Testis (tissue), 3 donors: Measurements from ENCODE around the gene ANKRD12. TPM values are rescaled to one million over a fixed set of nuclear protein-coding genes. Genes with fewer than 3 reads are reported as not detected.

ENCODE experiments used
- DNase-seq: peaks from one replicate; pipeline ENCODE4 v3.0.0-alpha.2; 2019
- H3K27ac ChIP-seq, 2 donors: fragments of 200-600 bp; sonication (generic); one replicate each; pipeline ENCODE4 v1.5.1; 2019
- H3K27me3 ChIP-seq: fragments of 200-600 bp; sonication (generic); one replicate; pipeline ENCODE4 v1.5.1; 2019
- H3K36me3 ChIP-seq: fragments of 200-600 bp; sonication (generic); one replicate; pipeline ENCODE4 v1.5.1; 2017; ENCODE audit warnings: low read depth; ENCODE audit errors: missing control alignments
- H3K4me1 ChIP-seq: fragments of 200-600 bp; sonication (generic); one replicate; pipeline ENCODE4 v1.5.1; 2019
- H3K4me3 ChIP-seq, 2 donors: fragments of 200-600 bp; sonication (generic); one replicate each; pipeline ENCODE4 v1.5.1; 2017 to 2019
- H3K9me3 ChIP-seq: fragments of 200-600 bp; sonication (generic); one replicate; pipeline ENCODE4 v1.5.1; 2017
- POLR2A ChIP-seq: fragments of 450-650 bp; IDR thresholded peaks from one replicate; pipeline ENCODE4 v1.6.1; 2017; ENCODE audit warnings: antibody characterized with exemption, mild to moderate bottlenecking, moderate library complexity
- WGBS, 2 donors: methylation state at CpG; one replicate each; pipeline ENCODE4 v1.1.5; 2018; 5-methylcytosine and 5-hydroxymethylcytosine counted together
- intact Hi-C: fragments of 100-400 bp; cut with DNase I; formaldehyde crosslinking; loops from one replicate; pipeline ENCODE4 v1.15.1; 2023; ENCODE audit warnings: low total_unique reads
- polyA plus RNA-seq: library from polyadenylated mRNA; stranded (reverse); fragments of 350-450 nt; fragmentation: Illumina TruSeq; extraction: RNeasy Lipid Tissue Mini Kit (QIAGEN cat#74804); gene quantifications from one replicate; pipeline ENCODE4 v1.2.3, GENCODE V29; 2014; ENCODE audit warnings: low read depth, low replicate concordance; ENCODE audit not compliant: insufficient read depth
- total RNA-seq, 2 donors: library from RNA; depleted of rRNA; stranded (reverse); fragments of >200 nt; gene quantifications; one replicate each; pipeline ENCODE4 v1.2.3, GENCODE V29; 2016
- TF ChIP-seq, protein P1 (sequence below), 3 experiments: fragments of 450-650 bp in 2 of 3; fragments of 200-600 bp in 1 of 3; sonication (generic) in 1 of 3; IDR thresholded peaks; one replicate each; pipeline ENCODE4 v1.5.1; 2016 to 2019; ENCODE audit warnings: antibody characterized with exemption in 3 of 3, mild to moderate bottlenecking in 2 of 3, moderate library complexity in 1 of 3

Gene ANKRD12
- total and polyA plus RNA-seq, 3 donors from 2014 or later = 4.5 to 59.7 (median 58.5) TPM

DNA sequence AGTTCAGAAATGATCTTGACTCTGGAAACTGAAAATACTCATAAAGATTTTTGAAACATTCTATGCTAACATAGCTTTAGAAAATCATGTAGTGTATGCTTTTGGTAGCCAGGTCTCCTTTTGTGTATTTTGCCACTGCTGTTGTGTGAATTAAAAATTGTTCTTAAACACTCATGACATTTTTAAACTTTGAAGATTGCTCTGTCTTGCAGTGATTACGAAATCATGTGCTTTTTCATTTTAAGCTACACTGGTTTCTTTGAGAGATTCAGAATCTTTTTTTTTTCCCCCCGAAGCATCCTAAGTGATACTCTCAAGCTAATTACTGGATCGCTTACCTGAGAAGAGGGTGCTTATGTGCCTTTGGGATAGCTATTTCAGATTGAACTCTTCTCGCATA, 60.0 kb downstream of the ANKRD12 start:
- TF ChIP-seq, protein P1, sequence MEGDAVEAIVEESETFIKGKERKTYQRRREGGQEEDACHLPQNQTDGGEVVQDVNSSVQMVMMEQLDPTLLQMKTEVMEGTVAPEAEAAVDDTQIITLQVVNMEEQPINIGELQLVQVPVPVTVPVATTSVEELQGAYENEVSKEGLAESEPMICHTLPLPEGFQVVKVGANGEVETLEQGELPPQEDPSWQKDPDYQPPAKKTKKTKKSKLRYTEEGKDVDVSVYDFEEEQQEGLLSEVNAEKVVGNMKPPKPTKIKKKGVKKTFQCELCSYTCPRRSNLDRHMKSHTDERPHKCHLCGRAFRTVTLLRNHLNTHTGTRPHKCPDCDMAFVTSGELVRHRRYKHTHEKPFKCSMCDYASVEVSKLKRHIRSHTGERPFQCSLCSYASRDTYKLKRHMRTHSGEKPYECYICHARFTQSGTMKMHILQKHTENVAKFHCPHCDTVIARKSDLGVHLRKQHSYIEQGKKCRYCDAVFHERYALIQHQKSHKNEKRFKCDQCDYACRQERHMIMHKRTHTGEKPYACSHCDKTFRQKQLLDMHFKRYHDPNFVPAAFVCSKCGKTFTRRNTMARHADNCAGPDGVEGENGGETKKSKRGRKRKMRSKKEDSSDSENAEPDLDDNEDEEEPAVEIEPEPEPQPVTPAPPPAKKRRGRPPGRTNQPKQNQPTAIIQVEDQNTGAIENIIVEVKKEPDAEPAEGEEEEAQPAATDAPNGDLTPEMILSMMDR (IDR thresholded peaks at IDR 0.05) = no peak
- TF ChIP-seq POLR2A = no peak
- no peak for DNase-seq

DNA sequence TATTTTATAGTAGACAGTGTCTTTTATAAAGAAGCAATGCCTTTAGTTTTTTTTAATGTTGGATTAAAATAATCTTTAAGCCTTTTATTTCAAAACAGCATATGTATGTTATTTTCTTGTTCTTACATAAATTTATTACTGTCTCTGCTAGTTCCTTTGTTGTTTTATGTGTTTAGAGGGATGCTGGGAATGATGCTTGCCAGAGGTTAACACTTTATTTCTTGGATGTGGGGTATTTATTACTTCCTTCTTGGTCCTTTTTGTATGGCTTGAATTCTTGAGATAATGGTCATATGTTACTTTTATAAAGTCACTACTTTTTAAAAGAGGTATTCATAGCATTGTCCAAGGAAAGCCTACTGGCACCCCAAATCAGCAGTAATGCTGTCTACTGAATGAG, 63.1 kb downstream of the ANKRD12 start:
- no peak for DNase-seq
- no peak overlapping the region for H3K4me3 ChIP-seq
- H3K4me1 ChIP-seq = peaks cover 5% of the 10 kb centered on the region
- H3K9me3 ChIP-seq = no peaks in the 10 kb centered on the region
- no peaks in the 10 kb centered on the region for H3K27me3 ChIP-seq
- intact Hi-C loops = no loop called here
- no peaks in the 10 kb centered on the region for H3K36me3 ChIP-seq
- no peak overlapping the region for H3K27ac ChIP-seq
- TF ChIP-seq, protein P1 (IDR thresholded peaks at IDR 0.05) = no peak
- TF ChIP-seq POLR2A = no peak

More for the DNA sequence above, 60.0 kb downstream of the ANKRD12 start:
- H3K4me1 ChIP-seq = peaks cover 5% of the 10 kb centered on the region
- H3K27me3 ChIP-seq = no peaks in the 10 kb centered on the region
- no peaks in the 10 kb centered on the region for H3K36me3 ChIP-seq
- no peak overlapping the region for H3K27ac ChIP-seq
- no peak overlapping the region for H3K4me3 ChIP-seq
- WGBS, 2 donors = 96 to 97% methylated on average over 4 of the region's 4 CpGs
- no peaks in the 10 kb centered on the region for H3K9me3 ChIP-seq
- intact Hi-C loops = no loop called here

DNA sequence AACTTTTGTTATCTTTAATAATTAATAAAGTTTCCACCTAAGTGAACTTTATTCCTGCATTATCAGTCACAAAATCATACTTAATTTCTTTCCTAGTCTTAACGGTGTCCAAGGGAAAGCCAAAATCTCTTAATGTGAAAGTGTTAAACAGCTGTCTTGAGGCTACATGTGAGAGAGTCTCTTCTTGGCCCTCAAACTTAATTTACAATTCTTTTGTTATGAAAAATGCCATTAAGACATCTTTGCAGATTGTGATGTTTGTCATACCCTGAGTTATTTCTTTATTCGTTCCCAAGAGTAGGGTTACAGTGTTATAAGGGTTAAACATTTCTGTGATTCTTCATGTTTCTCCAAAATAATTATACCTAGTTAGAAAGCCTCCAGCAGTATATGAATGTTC, 64.6 kb downstream of the ANKRD12 start:
- Histone ChIP-seq H3K4me3 (no peak overlapping the region), H3K4me1 (peaks cover 5% of the 10 kb centered on the region), H3K27ac (no peak overlapping the region), H3K27me3 (no peaks in the 10 kb centered on the region), H3K36me3 (no peaks in the 10 kb centered on the region), H3K9me3 (no peaks in the 10 kb centered on the region)
- 82 to 83% methylated on average over 2 of the region's 2 CpGs for WGBS, 2 donors
- intact Hi-C loops = no loop called here
- no peak for DNase-seq
- no peak for TF ChIP-seq POLR2A
- TF ChIP-seq, protein P1 (IDR thresholded peaks at IDR 0.05) = no peak

DNA sequence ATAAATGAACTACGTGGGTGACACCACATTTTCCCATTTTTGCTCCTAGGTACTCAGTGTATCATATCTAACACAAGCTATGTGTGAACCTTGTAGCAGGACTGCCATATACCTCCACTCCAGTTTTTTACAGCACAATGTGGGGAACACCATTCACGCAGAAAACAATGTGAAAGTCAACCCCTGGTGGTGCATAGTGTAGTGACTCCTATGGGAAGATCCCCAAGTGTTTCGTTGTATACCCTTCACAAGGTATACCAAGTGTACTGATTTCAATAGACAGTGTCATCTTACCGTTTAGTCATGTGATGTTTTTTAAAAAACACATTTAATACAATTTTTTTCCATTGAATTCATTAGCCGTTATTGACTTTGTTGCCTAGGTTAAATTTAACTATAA, 68.1 kb downstream of the ANKRD12 start:
- H3K4me1 ChIP-seq = peaks cover 5% of the 10 kb centered on the region
- WGBS, 2 donors = 91 to 94% methylated on average over 5 of the region's 5 CpGs
- H3K9me3 ChIP-seq = no peaks in the 10 kb centered on the region
- H3K4me3 ChIP-seq = no peak overlapping the region
- no peaks in the 10 kb centered on the region for H3K36me3 ChIP-seq
- DNase-seq = no peak
- intact Hi-C loops = no loop called here
- TF ChIP-seq, protein P1 (IDR thresholded peaks at IDR 0.05) = no peak
- no peak for TF ChIP-seq POLR2A
- H3K27ac ChIP-seq = no peak overlapping the region
- no peaks in the 10 kb centered on the region for H3K27me3 ChIP-seq

DNA sequence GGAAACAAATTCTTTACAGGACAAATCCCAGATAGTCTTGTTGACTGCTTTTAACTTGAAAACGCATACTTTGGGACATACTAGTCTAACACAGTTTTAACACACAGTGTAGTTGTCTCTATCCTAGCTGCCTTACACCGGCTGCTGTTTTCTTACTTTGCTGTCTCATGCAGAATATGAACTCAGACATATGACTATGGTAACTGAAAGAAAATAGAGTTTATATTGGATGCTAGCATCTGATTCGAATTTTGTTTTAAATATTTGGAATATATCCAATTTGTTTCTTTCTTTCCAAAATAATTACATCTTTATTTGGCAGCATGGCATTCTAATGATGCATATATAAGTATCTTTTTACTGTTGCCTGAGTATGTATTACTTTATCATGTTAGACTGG, 69.8 kb downstream of the ANKRD12 start:
- no peaks in the 10 kb centered on the region for H3K9me3 ChIP-seq
- DNase-seq = no peak
- H3K4me1 ChIP-seq = no peaks in the 10 kb centered on the region
- no peaks in the 10 kb centered on the region for H3K36me3 ChIP-seq
- H3K27ac ChIP-seq = no peak overlapping the region
- intact Hi-C loops = no loop called here
- H3K27me3 ChIP-seq = no peaks in the 10 kb centered on the region
- WGBS, 2 donors = 83 to 86% methylated on average over 3 of the region's 3 CpGs
- TF ChIP-seq, protein P1 (IDR thresholded peaks at IDR 0.05) = no peak
- no peak for TF ChIP-seq POLR2A
- no peak overlapping the region for H3K4me3 ChIP-seq
